Transverse colon (tissue), 4 donors: ENCODE measurements around the gene KCTD21. TPM values are rescaled to one million over a fixed set of nuclear protein-coding genes. Genes with fewer than 3 reads are reported as not detected.

Source experiments
- DNase-seq: peaks from one replicate; pipeline ENCODE4 v3.0.0-alpha.2; 2019
- H3K27ac ChIP-seq, 4 donors: fragments of 200-600 bp; sonication (generic); 2 replicates each; pipeline ENCODE4 v1.5.1; 2016 to 2018; ENCODE audit warnings: inconsistent platforms in 4 of 4
- H3K27me3 ChIP-seq: fragments of 200-600 bp; sonication (generic); 2 replicates; pipeline ENCODE4 v1.5.1; 2017; ENCODE audit warnings: inconsistent platforms
- H3K36me3 ChIP-seq, 4 donors: fragments of 200-600 bp; sonication (generic); 2 replicates each; pipeline ENCODE4 v1.5.1; 2017 to 2019; ENCODE audit warnings: inconsistent platforms in 4 of 4
- H3K4me1 ChIP-seq, 4 donors: fragments of 200-600 bp; sonication (generic); 2 replicates each; pipeline ENCODE4 v1.5.1; 2017 to 2020; ENCODE audit warnings: inconsistent platforms in 4 of 4
- H3K4me3 ChIP-seq, 4 donors: fragments of 200-600 bp; sonication (generic); 1 replicate in 1 of 4; 2 replicates in 3 of 4; pipeline versions ENCODE4 v1.5.1 to v1.6.1; 2017 to 2019; ENCODE audit warnings: inconsistent platforms in 4 of 4
- H3K9me3 ChIP-seq, 2 donors: fragments of 200-600 bp; sonication (generic); 2 replicates each; pipeline ENCODE4 v1.5.1; 2017 to 2019; ENCODE audit warnings: inconsistent platforms in 2 of 2
- CTCF ChIP-seq, 5 experiments: fragments of 200-600 bp in 3 of 5; fragments of 450-650 bp in 2 of 5; sonication (generic) in 3 of 5; IDR thresholded peaks; 1 replicate in 2 of 5; 2 replicates in 3 of 5; pipeline ENCODE4 v1.5.1; 2016 to 2017; ENCODE audit warnings: antibody characterized with exemption in 5 of 5, inconsistent platforms in 3 of 5, mild to moderate bottlenecking in 2 of 5, moderate library complexity in 1 of 5
- EP300 ChIP-seq: sonication (generic); formaldehyde crosslinking; IDR thresholded peaks from one replicate; pipeline ENCODE4 v1.6.1; 2017; ENCODE audit warnings: antibody characterized with exemption, low read depth
- POLR2A ChIP-seq: fragments of 450-650 bp; IDR thresholded peaks from one replicate; pipeline ENCODE4 v1.6.1; 2016; ENCODE audit warnings: antibody characterized with exemption, mild to moderate bottlenecking, moderate library complexity
- POLR2AphosphoS5 ChIP-seq, 3 donors: sonication (generic); formaldehyde crosslinking; IDR thresholded peaks; one replicate each; pipeline ENCODE4 v1.6.1; 2016; ENCODE audit warnings: antibody characterized with exemption in 3 of 3
- WGBS, 2 donors: methylation state at CpG; one replicate each; pipeline ENCODE4 v1.1.5; 2018; ENCODE audit warnings: low coverage in 1 of 2; 5-methylcytosine and 5-hydroxymethylcytosine counted together
- in situ Hi-C, 4 donors: fragments of 200-750 bp; cut with MboI; loops; one replicate each; pipeline versions ENCODE4 v1.15.0 to v1.15.1; 2017; ENCODE audit warnings: low sequenced_read_pairs in 3 of 4, low pct_ligation_motif_present in 1 of 4, low pct_unique_long_range_greater_than_20kb in 1 of 4
- intact Hi-C: fragments of 100-400 bp; cut with DNase I; formaldehyde crosslinking; loops from one replicate; pipeline ENCODE4 v1.15.1; 2023; ENCODE audit warnings: low total_unique reads
- total RNA-seq, 4 donors: library from RNA; depleted of rRNA; stranded (reverse); fragments of >200 nt; gene quantifications; one replicate each; pipeline ENCODE4 v1.1.0, GENCODE V29; 2016

The KCTD21 gene
- total RNA-seq, 4 donors from 2014 or later: 10.9 to 55.0 (median 29.2) TPM

GRCh38 chr11:78207532-78208256, 19.3 kb upstream of the KCTD21 start:
- Histone ChIP-seq H3K36me3 (peaks cover 0 to 5% (median 0%) of the 10 kb centered on the region in 4 donors), H3K27ac (no peak overlapping the region), H3K4me3 (no peak overlapping the region), H3K4me1 (peaks cover 0 to under 1% (median 0%) of the 10 kb centered on the region in 4 donors), H3K27me3 (no peaks in the 10 kb centered on the region), H3K9me3 (no peaks in the 10 kb centered on the region)
- DNase-seq: no peak
- in situ Hi-C loops (no loop called here), intact Hi-C loops (no loop called here)
- TF ChIP-seq EP300: no peak
- no peak for TF ChIP-seq POLR2A
- TF ChIP-seq POLR2AphosphoS5 (IDR thresholded peaks at IDR 0.05): no peak
- TF ChIP-seq CTCF (IDR thresholded peaks at IDR 0.05): no peak
- WGBS, 2 donors: 89 to 90% methylated on average over 8 to 11 of the region's 11 CpGs

- no peak for DNase-seq
- Histone ChIP-seq H3K9me3 (no peaks in the 10 kb centered on the region), H3K4me1 (peaks cover 0 to 6% (median 0%) of the 10 kb centered on the region in 4 donors), H3K27ac (no peak overlapping the region), H3K27me3 (no peaks in the 10 kb centered on the region), H3K4me3 (no peak overlapping the region), H3K36me3 (peaks cover 0 to 5% (median 0%) of the 10 kb centered on the region in 4 donors)
- intact Hi-C loops: no loop called here
- 95% methylated on average over 7 of the region's 7 CpGs; no CpG with 5 or more reads in 1 of the 2 donors for WGBS, 2 donors
- TF ChIP-seq POLR2A: no peak
- TF ChIP-seq POLR2AphosphoS5 (IDR thresholded peaks at IDR 0.05): no peak
- no peak for TF ChIP-seq EP300
- no peak for TF ChIP-seq CTCF (IDR thresholded peaks at IDR 0.05)
- in situ Hi-C loops: no loop called here
Observed at GRCh38 chr11:78205691-78206090, 17.3 kb upstream of the KCTD21 start.

- no peak for DNase-seq
- 96% methylated on average over 4 of the region's 4 CpGs; no CpG with 5 or more reads in 1 of the 2 donors for WGBS, 2 donors
- Histone ChIP-seq H3K4me3 (no peak overlapping the region), H3K36me3 (peaks cover 0 to 4% (median 0%) of the 10 kb centered on the region in 4 donors), H3K4me1 (peaks cover 0 to 6% (median 0%) of the 10 kb centered on the region in 4 donors), H3K9me3 (no peaks in the 10 kb centered on the region), H3K27ac (no peak overlapping the region), H3K27me3 (no peaks in the 10 kb centered on the region)
- TF ChIP-seq POLR2A: no peak
- no peak for TF ChIP-seq POLR2AphosphoS5 (IDR thresholded peaks at IDR 0.05)
- no peak for TF ChIP-seq EP300
- TF ChIP-seq CTCF (IDR thresholded peaks at IDR 0.05): no peak
- intact Hi-C loops: no loop called here
- in situ Hi-C loops: no loop called here
Observed at GRCh38 chr11:78205256-78205655, 16.8 kb upstream of the KCTD21 start.

- no peaks in the 10 kb centered on the region for H3K36me3 ChIP-seq
- H3K9me3 ChIP-seq: no peaks in the 10 kb centered on the region
- in situ Hi-C loops: no loop called here
- H3K27ac ChIP-seq: peak overlapping the region in 2 of 4 donors; percentile 32 to 33
- H3K4me1 ChIP-seq: peaks cover 0 to 6% (median 0%) of the 10 kb centered on the region in 4 donors
- 69 to 87% methylated on average over 10 of the region's 10 CpGs for WGBS, 2 donors
- no peaks in the 10 kb centered on the region for H3K27me3 ChIP-seq
- intact Hi-C loops: no loop called here
- DNase-seq: no peak
- H3K4me3 ChIP-seq: no peak overlapping the region
- TF ChIP-seq EP300: no peak
- TF ChIP-seq POLR2A: no peak
- TF ChIP-seq POLR2AphosphoS5 (IDR thresholded peaks at IDR 0.05): no peak
- TF ChIP-seq CTCF (IDR thresholded peaks at IDR 0.05): no peak
Observed at GRCh38 chr11:78203184-78203583, 14.8 kb upstream of the KCTD21 start.
